ENCODE results near the gene ARL4C.

Gene ARL4C, protein sequence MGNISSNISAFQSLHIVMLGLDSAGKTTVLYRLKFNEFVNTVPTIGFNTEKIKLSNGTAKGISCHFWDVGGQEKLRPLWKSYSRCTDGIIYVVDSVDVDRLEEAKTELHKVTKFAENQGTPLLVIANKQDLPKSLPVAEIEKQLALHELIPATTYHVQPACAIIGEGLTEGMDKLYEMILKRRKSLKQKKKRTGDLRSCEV

DNA sequence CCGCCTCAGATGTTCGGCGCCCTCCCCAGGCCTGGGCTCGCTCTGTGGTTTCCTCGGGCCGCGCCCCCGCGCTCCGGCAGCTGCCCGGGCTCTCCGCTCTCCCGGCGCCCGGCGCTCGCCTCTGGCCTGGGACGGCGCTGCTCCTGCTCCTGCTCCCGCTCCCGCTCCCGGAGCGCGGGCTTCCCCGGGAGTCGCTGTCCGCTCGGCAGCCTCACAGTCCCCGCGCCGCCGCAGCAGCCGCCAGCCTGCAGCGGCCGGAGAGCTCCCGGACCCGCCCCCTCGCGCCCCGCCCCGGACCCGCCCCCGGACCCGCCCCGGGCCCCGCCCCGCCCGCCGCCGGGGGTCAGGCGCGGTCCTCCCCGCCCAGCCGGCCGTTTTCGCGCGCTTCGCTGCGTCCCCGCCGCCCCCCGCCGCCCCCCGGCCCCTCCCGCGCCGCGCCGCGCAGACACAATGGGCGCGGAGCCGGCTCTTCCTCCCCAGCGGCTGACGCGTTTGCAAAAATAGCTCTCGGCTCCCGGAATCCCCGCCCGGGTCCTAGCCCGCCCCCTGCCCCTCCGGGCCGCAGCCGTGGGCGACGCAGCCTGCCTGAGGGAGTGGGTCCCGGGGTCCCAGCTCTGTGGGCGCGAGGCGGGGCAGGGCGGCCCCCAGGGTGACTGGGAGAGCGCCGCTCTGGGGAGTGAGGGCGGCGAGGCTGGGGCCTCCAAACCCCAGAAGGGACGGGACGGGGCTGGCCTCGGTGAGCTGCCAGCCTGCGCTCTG is at the start of gene ARL4C:
TSS of gene ARL4C (minus strand) at position 247 of the 759 bp plus-strand sequence. CDS start 495 bp downstream, outside the sequence.
- peak; percentile 76 for DNase-seq

DNA sequence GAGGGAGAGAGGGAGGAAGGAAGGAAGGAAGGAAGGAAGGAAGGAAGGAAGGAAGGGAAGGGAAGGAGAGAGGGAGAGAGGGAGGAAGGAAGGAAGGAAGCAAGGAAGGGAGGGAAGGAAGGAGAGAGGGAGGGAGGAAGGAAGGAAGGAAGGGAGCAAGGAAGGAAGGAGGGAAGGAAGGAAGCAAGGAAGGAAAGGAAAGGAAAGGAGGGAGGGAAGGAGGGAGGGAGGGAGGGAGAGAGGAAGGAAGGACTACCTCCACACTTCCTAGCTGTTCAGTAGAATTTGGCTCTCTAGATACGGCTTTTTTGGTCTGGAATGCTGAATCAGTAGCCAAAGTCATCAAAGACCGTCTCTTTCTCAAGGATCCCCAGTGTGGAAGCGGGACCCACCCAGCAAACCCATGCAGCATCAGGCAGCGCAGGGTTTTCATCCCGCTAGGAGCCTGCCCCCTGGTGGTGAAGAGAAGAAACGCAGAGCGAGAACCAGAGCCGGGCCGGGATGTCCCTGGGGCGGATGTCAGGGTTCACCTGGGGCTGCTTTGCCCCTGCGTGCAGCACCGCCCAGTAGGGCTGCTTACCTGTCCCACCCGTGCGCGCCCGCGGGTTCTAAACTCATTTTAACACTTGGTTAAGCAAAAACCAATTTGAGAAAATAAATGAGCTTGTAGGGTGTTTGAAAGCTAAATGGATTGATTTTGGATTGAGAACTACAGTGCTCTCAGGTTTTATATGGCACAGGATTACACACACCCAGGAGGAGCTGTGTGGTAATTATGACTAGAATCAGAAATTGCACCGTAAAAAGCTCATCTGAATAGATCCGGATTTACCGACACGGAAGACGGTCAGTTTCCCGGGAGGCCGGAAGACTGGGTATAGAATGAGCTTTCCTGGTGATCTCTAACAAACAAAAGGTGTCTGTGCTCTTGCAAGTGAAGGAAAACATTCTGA is 48.1 kb upstream of the ARL4C start:
- DNase-seq, result peak; percentile 81

DNA sequence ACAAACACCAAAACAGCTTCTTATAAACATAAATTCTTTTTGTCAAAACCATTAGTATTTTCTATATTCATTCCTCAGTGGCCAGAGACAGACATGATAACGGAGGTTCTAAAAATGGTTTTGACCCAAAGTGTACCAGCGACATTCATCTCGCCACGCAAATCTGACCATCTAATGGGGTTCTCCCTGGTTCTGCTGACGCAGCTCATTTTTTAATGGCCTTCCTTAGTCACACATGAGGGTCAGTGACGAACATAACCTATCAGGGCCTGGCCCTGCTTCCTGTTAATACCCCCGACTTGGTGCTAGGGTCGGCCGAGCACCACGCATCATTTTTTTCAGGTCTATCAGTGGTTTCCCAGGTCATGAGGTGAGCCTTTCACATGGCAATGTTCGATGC is 45.9 kb upstream of the ARL4C start:
- DNase-seq, result no peak

DNA sequence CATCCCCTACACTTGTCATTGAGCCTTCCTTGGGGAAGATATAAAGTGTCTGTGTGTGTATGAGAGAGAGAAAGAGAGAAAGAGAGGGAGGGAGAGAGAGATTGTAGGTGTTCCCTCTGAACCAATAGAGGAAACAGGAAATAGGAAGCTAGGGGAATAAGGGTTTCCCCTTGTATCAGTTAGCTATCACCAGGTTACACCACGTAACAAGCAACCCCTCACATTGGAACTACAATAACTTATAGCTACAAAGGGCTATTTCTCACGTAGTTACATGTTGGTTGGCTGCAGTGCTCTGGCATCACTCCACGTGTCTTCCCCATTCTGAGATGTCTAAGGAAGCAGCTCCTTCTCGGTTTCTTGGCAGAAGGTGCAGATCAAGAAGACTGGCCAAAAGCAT is 41.0 kb upstream of the ARL4C start:
- no peak for DNase-seq

DNA sequence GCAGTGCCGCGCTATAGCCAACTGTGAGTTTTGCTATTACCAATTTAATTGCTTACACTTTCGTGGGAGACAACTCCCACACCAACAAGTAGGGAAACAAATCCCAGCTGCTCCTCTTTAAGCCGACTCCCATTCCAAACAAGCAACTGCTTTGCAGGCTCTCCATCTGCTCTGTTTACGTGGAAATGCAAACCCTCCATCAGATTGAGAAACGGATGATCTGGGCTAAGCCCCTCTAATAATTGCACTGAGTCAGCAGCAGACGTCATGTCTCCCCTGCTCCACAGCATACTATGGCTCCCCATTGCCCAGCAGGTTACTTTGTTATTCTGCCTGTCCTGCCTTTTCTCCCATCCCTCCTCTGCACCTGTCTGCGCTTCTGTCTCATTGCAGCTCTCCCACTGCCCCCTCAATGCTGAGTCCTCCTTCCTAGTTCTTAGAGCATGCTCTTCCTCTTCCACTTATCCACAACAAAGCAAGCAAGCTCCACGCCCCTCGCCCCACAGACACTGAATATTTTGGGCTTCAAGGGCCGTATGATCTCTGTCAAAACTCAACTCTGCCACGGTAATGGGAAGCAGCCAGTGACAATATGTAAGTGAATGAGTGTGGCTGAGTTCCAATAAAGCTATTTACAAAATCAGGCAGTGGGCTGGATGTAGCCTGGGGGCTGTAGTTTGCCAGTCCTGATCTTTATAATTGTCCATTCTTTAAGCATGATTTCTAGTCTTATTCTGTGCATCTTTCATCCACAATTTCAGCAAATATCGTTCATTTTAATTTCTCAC is 39.5 kb upstream of the ARL4C start:
- DNase-seq, result no peak

DNA sequence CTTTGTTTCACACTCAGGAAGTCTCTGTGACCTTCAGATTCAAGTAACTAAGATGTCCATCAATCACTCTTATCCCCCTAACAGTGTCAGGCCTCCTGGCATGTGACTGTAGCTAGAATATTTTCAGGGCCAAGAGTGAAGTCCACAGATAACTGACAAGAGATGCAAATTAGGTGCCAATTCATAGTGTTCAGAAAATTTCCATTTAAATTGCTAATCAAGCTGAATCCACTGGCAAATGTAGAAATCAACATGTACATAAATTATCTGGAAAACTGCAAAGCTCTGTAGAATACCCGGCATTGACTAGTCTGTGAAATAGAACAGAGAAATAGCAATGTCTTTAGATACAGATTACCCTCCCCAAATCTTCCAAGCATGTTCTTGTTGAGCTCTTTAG is 38.6 kb upstream of the ARL4C start:
- no peak for DNase-seq

DNA sequence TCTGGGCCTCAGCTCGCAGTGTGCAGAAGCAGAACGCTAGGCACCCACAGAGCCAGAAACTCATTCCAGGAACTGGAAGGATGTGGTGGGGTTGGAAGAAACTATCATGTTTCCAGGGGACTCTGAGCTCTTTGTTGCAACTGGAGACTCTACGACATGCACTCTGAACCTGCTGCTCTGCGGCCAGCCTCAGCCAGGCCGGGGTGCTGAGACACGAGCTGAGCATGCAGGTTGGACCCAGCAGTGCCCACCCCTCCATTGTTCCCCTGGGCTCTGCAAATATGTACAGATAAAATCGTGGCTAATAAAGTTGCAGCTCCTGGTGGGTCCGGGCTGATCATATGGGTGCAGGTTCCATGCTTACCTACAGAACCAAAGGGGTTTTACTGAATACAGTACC is 37.6 kb upstream of the ARL4C start:
- DNase-seq, result no peak

DNA sequence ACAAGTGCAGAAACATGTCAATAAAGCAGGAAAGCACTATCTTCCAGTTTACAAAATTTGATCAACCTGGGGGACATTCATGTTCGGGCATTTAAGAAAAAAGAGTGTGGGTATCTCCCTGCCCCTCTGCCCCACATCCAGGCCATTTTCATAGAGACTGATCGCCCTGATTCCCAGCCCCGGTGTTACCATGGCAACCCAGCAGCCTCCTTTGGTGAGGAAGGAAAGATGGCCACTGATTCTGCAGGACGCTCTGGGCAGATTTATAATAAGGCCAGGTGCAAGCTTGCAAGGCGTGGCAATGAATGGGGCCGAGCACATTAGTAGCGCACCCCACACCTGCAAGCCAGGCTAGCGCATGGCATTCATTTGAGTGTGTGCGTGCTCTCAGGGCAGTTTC is 36.7 kb upstream of the ARL4C start:
- DNase-seq, result no peak

DNA sequence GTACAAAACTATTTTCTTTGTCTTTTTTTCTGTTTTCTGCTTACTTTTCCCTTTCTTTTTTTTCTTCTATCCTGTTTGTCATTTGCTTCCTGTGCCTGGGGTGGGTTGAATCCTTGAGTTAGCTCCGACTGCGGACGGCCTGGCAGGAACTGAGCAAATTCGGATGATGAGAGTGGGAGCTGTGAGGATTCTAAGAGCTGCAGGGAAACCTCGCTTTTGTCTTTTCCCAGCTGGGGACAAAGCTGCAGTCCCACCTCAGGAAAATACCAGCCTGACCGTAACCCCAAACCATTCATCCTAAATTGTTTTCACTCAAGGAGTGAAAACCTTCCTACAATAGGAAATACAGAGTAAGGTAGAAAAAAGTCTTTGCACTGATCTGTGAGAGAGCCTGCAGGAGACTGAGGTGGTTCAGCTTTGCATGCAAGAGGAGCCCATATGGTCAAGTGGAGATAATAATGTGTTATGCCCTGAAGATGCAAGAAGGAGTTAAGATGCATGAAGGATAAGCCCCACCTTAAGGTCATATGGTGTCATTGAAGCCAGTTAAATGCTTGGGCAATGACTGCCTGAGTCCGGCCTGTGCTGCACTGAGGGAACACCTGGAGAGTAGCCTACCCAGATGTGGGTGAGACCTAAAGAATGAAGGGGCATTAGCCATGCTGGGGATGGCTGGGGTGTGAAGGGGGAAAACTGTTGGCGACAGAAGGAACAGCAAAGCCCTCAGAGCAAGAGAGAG is 31.7 kb upstream of the ARL4C start:
- DNase-seq, result no peak

DNA sequence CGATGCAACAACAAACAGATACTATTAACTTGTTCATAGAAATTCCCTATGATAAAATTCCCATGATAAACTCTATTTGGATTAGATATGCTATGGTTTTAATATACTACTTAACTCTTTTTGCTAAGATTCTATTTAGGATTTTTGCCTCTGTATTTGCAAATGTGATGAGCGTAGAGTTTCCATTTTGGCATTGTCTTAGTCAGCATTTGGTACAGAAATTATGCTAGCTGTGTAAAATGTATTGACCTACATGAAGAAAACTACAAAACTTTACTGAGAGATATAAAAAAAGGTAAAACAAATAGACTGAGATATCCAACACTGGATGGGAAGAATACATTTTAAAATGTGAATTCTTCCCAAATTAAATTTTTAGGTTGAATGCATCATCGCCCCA is 29.8 kb upstream of the ARL4C start:
- no peak for DNase-seq

DNA sequence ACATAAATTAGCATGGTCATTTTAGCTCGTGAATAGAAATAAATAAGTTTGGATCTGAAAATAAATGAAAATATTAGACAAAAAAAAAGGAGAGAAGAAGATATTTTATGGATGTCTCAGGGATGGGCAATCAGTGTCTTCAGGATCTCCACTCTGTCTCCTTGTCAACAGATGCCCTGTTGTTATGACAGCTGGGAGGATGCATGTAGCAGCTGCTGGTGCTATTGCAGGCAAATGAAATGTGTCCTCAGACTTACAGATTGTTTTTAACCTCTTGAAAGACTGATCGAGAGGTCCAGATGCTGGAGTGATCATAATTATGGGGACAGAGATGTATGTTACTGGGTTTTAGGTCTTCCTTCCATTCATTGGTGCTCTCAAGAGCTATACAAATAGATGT is 24.7 kb upstream of the ARL4C start:
- DNase-seq, result no peak

DNA sequence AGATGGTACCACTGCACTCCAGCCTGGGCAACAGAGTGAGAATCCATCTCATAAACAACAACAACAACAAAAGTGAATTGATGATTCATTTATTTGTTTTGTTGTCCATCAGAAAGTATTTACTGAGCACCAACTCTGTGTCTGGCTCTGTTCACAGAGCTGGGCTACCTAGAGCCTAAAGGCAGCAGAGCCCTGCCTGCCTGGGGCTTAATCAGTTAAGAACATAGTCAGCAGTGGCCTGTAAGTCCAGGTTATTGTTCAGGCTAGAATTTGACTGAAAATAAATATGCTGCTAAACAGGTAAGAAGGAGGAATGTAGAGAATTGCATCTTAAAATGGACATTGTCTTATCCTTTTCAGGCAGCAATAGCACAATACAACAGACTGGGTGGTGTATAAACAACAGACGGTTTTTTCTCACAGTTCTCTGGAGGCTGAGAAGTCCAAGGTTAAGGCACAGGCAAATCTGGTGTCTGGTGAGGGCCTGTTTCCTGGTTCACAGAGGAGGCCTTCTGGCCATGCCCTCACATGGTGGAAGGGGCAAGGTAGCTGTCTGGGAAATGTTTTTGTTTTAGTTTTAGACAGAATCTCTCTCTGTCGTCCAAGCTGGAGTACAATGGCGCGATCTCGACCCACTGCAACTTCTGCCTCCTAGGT is 22.2 kb upstream of the ARL4C start:
- DNase-seq, result no peak

DNA sequence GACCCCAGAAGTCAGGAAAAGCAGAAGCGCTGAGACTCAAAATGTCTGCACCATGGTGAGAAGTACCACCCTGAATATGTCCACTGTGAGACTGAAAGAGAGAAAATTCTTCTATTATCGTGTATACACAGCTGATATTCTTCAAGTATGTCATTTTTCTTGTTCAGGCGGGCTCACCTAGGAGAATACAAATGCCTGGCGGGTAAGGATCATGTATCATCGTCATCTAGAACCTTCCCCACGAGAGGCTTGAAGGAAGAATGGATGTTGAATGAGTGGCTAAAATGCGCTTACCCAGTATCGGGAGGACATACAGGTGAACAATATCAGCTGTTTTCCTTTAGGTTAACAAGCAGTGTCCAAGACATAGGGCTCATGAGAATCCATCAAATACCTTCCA is 21.1 kb upstream of the ARL4C start:
- no peak for DNase-seq

DNA sequence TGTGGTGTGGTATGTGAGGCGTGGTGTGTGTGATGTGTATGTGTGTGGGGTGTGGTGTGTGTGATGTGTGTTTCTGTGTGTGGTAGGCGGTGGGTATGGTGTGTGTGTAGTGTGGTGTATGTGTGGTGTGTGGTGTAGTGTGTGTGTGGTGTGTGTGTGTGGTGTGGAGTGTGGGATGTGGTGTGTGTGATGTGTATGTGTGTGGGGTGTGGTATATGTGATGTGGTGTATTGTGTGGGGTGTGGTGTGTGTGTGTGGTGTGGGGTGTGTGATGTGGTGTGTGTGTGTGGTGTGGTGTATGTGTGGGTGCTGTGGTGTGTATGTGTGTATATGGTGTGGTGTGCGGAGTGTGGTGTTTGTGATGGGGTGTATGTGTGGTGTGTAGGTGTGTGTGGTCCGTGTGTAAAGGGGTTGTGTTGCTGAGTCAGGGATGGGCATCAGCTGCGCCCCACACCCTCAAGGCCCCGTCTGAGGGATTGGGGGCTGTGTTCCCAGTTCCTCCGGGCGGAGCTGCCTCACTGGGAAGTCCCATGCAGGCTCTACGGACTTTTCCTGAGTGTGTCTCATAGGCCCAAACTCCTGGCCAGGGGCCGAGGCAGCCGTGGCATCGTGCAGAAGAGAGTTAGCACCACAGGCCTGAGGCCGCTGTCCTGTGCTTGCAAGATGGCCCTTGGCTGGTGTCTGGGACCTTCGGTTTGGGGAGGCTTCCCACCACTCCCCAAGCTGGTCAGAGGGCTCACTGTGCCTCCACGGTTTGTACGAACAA is 18.2 kb upstream of the ARL4C start:
- no peak for DNase-seq

DNA sequence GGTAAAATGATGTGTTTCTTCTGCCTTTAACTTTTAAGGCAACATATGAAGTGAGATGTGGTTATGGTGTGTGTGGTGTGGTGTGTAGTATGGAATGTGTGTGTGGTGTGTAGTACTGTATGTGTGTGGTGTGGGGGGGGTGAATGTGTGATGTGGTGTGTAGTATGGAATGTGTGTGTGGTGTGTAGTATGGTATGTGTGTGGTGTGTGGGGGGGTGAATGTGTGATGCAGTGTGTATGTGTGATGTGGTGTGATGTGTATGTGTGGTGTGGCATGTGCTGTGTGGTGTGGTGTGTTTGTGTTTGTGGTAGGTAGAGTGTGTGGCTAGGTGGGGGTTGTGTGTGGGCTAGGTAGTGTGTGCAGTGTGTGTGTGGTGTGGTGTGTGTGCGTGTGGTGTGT is 17.2 kb upstream of the ARL4C start:
- no peak for DNase-seq

DNA sequence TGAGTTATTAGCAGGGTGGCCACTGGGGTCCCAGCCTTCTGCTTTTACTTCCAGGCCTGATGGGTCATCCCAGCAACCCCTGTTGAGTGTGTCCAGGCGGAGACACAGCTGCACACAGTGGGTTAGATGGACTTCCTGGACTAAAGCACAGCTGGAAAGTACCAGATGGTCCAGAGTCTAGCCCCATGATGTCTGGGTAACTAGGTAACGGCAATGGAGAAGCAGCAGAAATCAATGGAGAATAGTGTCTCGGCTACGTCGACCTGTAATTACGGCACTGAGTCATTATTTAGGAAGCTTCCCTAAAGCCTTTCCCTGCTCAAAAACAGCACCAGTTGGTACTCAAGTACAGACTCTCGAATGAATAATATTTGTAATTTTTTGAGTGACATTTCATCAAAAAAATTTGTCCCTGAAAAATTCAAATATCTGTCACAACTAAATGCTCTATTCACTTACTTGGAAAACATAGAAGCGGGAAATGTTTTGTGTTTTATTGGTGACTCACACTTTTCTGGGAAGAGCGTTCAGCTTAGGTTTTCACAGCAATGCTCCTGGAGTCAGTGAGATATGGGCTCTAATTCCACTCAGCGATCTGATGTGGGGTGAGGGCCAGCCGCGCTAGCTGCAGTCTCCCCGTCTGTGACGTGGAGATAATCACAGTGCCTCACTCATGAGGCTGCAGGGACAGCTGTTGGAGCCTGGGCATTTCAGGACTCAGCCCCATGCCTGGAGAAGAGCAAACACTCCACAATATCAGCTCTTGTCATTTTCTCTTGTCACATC is 16.2 kb upstream of the ARL4C start:
- DNase-seq, result no peak

DNA sequence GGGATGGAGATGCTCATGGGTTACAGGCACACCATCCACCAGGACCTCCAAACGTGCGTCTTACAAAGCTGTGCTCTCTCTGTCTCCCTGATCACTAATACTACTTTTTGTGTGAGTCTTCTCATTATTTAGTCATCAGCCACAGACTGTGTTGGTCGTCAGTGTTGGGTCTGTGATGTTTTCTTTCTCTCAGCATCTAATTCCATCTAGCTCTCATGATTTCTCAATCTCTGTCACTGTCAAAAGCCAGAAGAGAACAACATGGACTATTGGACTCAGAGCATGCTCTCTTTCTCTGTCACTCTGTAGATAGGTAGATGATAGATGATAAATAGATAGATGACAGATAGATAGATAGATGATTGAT is 6.0 kb upstream of the ARL4C start:
- no peak for DNase-seq

DNA sequence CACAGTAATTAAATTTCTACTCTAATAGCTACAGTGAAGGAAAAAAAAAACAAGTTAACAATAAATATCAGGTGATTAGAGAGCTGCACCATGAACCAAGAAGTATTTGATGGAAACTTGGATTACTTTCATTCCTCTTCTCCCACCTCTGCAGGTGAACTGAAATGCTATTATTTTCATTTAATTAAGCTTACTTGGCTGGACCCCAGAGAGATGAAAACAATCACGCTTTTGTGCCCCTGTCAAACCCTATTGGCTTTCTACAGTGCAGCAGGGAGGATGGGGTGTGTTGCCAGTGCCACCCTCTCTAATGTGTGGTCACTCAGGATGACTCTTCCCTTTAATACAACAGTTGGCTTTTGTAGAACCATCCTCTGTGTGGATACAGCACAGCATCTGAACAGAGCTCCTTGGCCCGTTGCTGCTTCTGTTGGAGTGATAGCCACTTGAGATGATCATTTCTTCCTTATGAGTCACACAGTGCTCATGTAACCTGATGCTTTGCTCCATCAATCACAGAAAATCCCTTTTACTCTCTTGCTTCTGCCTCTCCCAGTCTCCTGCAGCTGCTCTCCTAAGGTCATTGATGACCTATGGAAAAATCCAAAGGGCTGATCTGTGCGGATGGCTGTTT is 5.5 kb upstream of the ARL4C start:
- no peak for DNase-seq

DNA sequence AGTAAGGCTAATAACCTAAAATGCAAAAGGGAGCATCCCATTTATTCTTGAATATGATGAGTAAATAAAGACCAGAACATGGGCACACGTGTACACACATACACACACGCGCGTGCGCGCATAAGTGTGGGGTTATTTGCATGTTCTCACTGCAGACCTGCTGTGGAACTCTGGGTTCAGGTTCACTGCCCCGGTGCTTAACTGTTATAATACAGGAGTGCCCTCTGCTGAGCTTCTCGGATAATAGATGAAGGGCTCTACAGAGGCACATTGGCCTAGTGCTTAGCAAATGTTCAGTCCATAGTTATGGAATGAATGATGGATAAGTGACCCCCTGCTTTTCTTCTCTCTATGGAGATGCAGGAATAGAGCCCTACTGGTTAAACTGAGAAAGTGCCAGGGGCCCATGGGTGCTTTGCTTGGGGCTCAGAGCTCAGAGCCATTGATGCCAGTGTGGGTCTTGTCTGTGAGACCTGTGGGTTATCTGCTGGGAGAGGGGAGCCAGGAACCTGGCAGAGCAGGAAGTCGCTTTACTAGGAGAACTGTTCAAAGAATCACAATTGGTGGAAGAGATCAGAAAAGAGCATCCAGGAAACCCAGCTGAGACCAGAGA is 3.6 kb upstream of the ARL4C start:
- DNase-seq, result peak; percentile 89

Measured in CD4-positive, alpha-beta T cell treated with Interleukin-17A for 1 hour (primary cell).